Cardiac muscle cell (in vitro differentiated cells and primary cell): ENCODE results near the gene CYB5R3. TPM values are rescaled to one million over a fixed set of nuclear protein-coding genes. Genes with fewer than 3 reads are reported as not detected.
A peak's percentile ranks its signal among the peaks of the same experiment; 100 is the strongest.

Source experiments
- DNase-seq, 2 donors: peaks; one replicate each; pipeline versions ENCODE4 v3.0.0 to v3.0.0-alpha.2; 2010 to 2017; ENCODE audit warnings: low read depth in 1 of 2, low spot score in 1 of 2
- H3K27ac ChIP-seq: fragments of 200-600 bp; sonication (generic); 2 replicates; pipeline ENCODE4 v1.5.1; 2016
- H3K27me3 ChIP-seq: fragments of 200-600 bp; sonication (generic); 2 replicates; pipeline ENCODE4 v1.6.0; 2016; ENCODE audit warnings: control low read depth
- H3K36me3 ChIP-seq: fragments of 200-600 bp; sonication (generic); 2 replicates; pipeline ENCODE4 v1.5.1; 2016; ENCODE audit warnings: control low read depth
- H3K4me1 ChIP-seq: fragments of 200-600 bp; sonication (generic); 2 replicates; pipeline ENCODE4 v1.8.1; 2017; ENCODE audit warnings: low read depth, mild to moderate bottlenecking, mixed run types
- H3K4me3 ChIP-seq: fragments of 200-600 bp; sonication (generic); 2 replicates; pipeline ENCODE4 v1.5.1; 2016; ENCODE audit warnings: mild to moderate bottlenecking
- H3K9me3 ChIP-seq: fragments of 200-600 bp; sonication (generic); 2 replicates; pipeline ENCODE4 v1.5.1; 2017; ENCODE audit warnings: low read depth, mild to moderate bottlenecking, control low read depth
- CTCF ChIP-seq: IDR thresholded peaks from 2 replicates; pipeline ENCODE4 v1.5.1; 2012; ENCODE audit warnings: low read depth, mild to moderate bottlenecking, low read length
- polyA plus RNA-seq: library from polyadenylated mRNA; unstranded; fragments of >200 nt; fragmentation: Nextera tagmentation; extraction: Ambion mirVana; gene quantifications from 2 replicates; pipeline ENCODE4 v1.2.1, GENCODE V29; 2016
- total RNA-seq: library from RNA; depleted of rRNA; stranded (reverse); fragments of >200 nt; gene quantifications from 2 replicates; pipeline ENCODE4 v1.2.3, GENCODE V29; 2016

CYB5R3 gene
- total and polyA plus RNA-seq, 2 experiments from 2014 or later, result 180 to 366 TPM

- H3K27me3 ChIP-seq, result no peaks in the 10 kb centered on the region
- peaks cover 55% of the 10 kb centered on the region for H3K4me1 ChIP-seq
- TF ChIP-seq CTCF, result no peak
- H3K36me3 ChIP-seq, result no peaks in the 10 kb centered on the region
- peak in 1 of 2 donors; percentile 67 for DNase-seq
- peak overlapping the region; percentile 84 for H3K27ac ChIP-seq
- H3K4me3 ChIP-seq, result no peak overlapping the region
- H3K9me3 ChIP-seq, result no peaks in the 10 kb centered on the region
These were observed 4.5 kb downstream of the CYB5R3 start for GRCh38 chr22:42644422-42645340.

GRCh38 chr22:42643634-42644421 is 5.4 kb downstream of the CYB5R3 start:
- no peak for TF ChIP-seq CTCF
- H3K4me1 ChIP-seq, result peaks cover 55% of the 10 kb centered on the region
- no peak for DNase-seq

GRCh38 chr22:42642806-42643633 is 6.2 kb downstream of the CYB5R3 start:
- no peak for DNase-seq
- no peak for TF ChIP-seq CTCF
- H3K27me3 ChIP-seq, result no peaks in the 10 kb centered on the region
- no peaks in the 10 kb centered on the region for H3K9me3 ChIP-seq
- H3K27ac ChIP-seq, result peak overlapping the region; percentile 84
- H3K4me1 ChIP-seq, result peaks cover 49% of the 10 kb centered on the region
- no peaks in the 10 kb centered on the region for H3K36me3 ChIP-seq
- no peak overlapping the region for H3K4me3 ChIP-seq

More at GRCh38 chr22:42643634-42644421, 5.4 kb downstream of the CYB5R3 start:
- Histone ChIP-seq H3K4me3 (no peak overlapping the region), H3K27me3 (no peaks in the 10 kb centered on the region), H3K36me3 (no peaks in the 10 kb centered on the region), H3K9me3 (no peaks in the 10 kb centered on the region), H3K27ac (peak overlapping the region; percentile 84)

GRCh38 chr22:42641801-42642413 is 7.3 kb downstream of the CYB5R3 start:
- peaks cover 41% of the 10 kb centered on the region for H3K4me1 ChIP-seq
- no peaks in the 10 kb centered on the region for H3K27me3 ChIP-seq
- DNase-seq, result no peak
- no peaks in the 10 kb centered on the region for H3K9me3 ChIP-seq
- no peak overlapping the region for H3K4me3 ChIP-seq
- TF ChIP-seq CTCF, result no peak
- H3K36me3 ChIP-seq, result no peaks in the 10 kb centered on the region
- peak overlapping the region; percentile 84 for H3K27ac ChIP-seq
